Measurements from ENCODE around the gene KIAA1217.

The KIAA1217 gene

GRCh38 chr10:24208661-24209431 is at the start of gene KIAA1217:
TSS of gene KIAA1217 (plus strand) at chr10:24209138. CDS start at chr10:24209194, 56 bp downstream.
- no peak for DNase-seq (ENCODE audit: low read depth in 1 of 2, low spot score in 1 of 2)

GRCh38 chr10:24162206-24162985 is 46.5 kb upstream of the KIAA1217 start:
- DNase-seq (ENCODE audit: low read depth in 1 of 2, low spot score in 1 of 2): no peak

DNA sequence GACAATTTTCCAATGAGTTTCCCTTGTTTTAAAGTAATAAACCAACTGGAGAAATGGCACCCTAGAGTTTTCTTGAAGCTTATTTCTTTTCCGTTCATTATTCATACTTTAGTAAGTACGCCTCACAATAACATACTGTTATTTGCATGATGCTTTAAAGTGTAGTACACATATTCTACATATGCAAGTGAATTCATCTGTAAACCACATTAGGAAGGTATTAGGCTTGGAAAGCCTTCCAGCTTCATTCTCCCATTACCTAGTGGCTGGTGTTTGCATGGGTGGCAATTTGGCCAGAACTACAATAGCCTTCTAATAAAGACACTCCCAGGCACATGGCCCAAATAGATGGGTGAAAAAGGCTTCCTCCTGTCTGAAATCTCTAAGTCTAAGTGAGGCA is 45.5 kb upstream of the KIAA1217 start:
- no peak for DNase-seq (ENCODE audit: low read depth in 1 of 2, low spot score in 1 of 2)

DNA sequence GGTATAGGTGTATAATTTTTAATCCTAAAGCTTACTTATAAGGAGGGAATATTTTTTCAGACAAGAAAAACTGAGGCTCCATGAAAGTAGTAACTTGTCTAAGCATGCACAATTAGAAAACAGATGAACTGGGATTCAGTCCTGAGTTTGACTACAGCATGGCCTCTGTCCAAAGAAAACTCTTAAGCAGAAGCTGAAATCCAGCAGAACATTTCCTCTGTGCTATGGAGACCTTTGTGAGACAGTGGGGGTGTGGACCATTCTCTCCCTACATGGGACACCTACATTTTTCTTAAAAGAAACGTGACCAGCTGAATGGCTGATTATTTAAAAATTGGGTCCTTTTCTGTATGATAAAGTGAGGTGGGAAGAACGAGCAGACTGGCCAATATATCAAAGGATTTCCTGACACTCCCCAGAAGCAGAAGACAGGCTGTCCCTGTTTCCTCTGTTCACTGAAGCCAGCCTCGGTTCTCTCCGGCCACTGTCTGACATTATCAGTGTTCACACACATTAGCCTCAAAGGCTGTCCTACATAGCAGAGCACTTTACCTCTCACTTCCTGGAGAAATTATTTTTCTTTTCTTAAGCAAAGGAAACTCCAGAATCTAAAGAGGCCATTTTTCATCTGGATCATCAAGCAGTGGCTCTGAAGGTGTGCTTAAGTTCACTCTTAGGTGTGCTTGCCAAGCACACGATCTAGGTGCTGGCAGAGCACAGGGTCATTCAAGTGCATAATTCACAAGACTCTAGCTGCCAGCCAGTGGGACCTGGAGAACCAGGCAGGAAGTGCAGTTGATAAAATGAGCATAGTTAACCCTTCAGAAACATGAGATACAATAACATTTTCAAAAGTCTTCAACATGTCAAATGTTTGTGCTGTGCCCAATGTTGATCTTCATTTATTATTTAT is 40.4 kb upstream of the KIAA1217 start:
- DNase-seq (ENCODE audit: low read depth in 1 of 2, low spot score in 1 of 2): no peak

DNA sequence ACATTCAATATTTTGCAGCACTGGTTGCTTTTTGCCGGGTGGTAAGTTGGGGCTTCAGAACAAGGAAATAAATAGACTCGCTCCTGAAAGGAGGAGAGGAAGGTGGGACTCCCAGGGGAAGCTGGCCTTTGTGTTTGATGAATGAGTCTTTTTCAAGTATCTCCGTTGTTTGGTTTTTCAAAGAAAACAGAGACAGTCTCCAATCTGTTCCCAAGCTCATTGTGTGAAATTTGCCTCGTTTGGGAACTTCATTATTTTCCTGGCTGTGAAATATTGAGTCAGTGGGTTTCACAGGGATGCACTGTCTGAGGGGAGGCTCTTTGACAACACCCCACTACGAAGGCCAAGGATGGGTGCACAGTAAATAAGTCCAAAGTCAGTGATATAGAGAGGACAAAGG is 38.7 kb upstream of the KIAA1217 start:
- no peak for DNase-seq (ENCODE audit: low read depth in 1 of 2, low spot score in 1 of 2)

- DNase-seq (ENCODE audit: low read depth in 1 of 2, low spot score in 1 of 2): no peak
Measured at GRCh38 chr10:24172909-24173308, 36.0 kb upstream of the KIAA1217 start.

GRCh38 chr10:24174014-24174413 is 34.9 kb upstream of the KIAA1217 start:
- no peak for DNase-seq (ENCODE audit: low read depth in 1 of 2, low spot score in 1 of 2)

GRCh38 chr10:24176658-24177057 is 32.3 kb upstream of the KIAA1217 start:
- no peak for DNase-seq (ENCODE audit: low read depth in 1 of 2, low spot score in 1 of 2)

DNA sequence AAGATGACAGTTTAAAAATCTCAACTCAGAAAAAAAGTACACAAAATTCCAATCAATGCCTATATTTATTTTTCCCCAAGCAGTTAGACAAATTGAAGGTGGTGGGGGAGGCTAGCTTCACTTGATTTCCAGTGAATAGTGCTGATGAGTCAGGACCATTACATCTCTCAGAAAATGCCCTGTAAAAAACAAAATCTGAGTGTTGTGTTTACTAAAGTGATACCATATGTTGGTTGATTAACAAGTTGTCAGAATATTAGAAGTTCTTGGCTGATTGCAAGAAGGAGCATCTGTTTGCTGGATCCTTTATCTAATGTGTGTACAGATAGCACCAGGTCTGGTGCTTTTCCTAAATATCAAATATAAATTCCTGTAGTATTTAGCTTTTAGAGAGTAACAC is 31.3 kb upstream of the KIAA1217 start:
- no peak for DNase-seq (ENCODE audit: low read depth in 1 of 2, low spot score in 1 of 2)

DNA sequence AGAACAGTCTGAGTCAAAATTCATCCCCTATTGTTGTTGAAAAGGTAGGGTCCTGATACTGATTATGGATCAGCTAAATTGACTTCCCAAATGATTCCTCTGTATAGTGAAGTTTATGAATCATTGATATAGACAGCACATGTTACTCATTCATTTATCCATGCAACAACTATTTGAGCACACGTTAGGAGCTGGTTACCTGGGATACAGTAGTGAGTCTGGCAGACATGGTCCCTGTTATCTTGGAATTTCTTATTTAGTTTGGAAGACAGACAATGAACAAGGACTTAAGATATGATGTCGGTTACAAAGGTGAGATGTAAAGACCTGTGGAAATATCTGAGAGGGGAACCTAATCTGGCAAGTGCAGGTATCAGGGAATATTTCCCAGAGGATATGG is 28.0 kb upstream of the KIAA1217 start:
- no peak for DNase-seq (ENCODE audit: low read depth in 1 of 2, low spot score in 1 of 2)

DNA sequence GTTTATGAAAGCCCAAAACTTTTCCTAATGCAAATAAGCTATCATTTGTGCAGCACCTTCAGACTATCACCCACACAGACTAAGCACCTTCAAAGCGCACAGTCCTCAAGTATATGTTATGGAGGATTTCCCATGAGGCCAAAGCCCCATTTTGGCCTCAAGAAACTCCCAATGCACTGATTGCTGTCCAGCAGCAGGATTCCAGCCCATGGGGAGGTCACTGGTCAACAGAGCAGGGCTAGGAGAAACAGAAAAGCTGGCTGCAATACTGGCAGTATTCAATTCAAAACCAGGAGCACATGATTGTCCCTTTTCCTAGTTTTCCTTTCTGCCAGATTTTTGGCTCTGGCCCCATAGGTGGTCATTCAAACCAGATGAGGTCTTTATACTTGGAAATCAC is 24.5 kb upstream of the KIAA1217 start:
- no peak for DNase-seq (ENCODE audit: low read depth in 1 of 2, low spot score in 1 of 2)

DNA sequence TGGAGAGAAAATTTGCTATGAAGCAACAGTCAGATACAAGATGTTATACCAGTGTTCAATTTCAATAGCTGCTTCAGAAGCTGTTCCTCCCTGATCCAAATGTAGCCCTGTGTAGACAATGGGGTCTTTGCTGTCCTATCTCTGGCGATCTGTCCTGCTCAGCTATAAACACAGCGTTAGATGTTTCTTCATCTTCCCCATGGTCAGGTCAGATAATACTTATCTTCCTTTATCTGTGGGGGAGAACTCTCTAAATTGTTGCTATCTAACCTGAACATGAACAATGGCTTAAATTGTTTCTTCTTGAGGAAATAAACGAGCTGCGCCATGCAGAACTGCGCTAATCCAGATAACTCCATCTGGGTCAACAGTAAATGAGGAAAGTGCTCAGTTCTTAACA is 15.6 kb upstream of the KIAA1217 start:
- DNase-seq (ENCODE audit: low read depth in 1 of 2, low spot score in 1 of 2): no peak

DNA sequence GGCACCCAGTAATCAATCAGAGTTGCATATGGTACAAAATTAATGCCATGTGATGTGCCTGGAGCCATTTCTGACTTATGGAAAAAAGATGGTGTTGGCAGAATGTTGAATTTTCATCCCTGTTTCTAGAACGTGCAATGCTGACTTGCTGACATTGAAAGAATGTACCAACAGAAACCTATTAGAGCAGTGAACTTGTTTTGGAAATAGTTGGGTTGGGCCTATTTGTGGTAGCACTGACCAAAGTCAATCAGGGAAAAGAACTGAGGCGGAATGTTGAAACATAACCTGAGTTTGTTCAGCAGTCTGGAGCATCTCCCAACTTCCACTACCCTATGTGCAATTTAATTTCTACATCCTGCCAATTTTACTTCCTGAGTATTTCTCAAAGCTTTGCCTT is 11.7 kb upstream of the KIAA1217 start:
- no peak for DNase-seq (ENCODE audit: low read depth in 1 of 2, low spot score in 1 of 2)

- DNase-seq (ENCODE audit: low read depth in 1 of 2, low spot score in 1 of 2): no peak
Measured at GRCh38 chr10:24201503-24202180, 7.3 kb upstream of the KIAA1217 start.

DNA sequence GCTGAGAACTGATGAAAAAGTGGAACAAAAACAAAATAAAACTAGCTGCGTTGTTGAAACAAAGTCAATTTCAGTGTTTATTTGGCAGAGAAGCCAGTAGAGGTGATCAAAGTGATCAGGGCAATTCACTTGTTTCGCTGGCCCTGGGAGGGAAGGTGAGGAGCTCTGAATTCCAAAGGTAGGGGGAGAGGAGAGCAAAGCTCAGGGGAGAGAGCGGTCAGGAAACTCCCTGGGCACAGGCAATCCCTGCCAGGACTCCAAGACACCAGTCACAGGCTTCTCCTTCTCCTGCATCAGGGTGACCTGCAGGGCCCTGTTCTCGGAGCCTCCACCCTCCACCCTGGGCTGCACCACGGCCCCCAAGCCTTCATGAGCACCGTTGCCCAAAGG is 6.8 kb upstream of the KIAA1217 start:
- DNase-seq (ENCODE audit: low read depth in 1 of 2, low spot score in 1 of 2): no peak

GRCh38 chr10:24205821-24206220 is 3.1 kb upstream of the KIAA1217 start:
- DNase-seq (ENCODE audit: low read depth in 1 of 2, low spot score in 1 of 2): no peak

- DNase-seq (ENCODE audit: low read depth in 1 of 2, low spot score in 1 of 2): no peak
Measured at GRCh38 chr10:24206334-24206733, 2.6 kb upstream of the KIAA1217 start.

GRCh38 chr10:24206926-24207325 is 2.0 kb upstream of the KIAA1217 start:
- DNase-seq (ENCODE audit: low read depth in 1 of 2, low spot score in 1 of 2): no peak

GRCh38 chr10:24207341-24207740 is 1.6 kb upstream of the KIAA1217 start:
- DNase-seq (ENCODE audit: low read depth in 1 of 2, low spot score in 1 of 2): no peak

- no peak for DNase-seq (ENCODE audit: low read depth in 1 of 2, low spot score in 1 of 2)
Measured at GRCh38 chr10:24207781-24208611, 942 bp upstream of the KIAA1217 start.
